Thyroid gland (tissue), 4 donors: Measurements from ENCODE around the gene SDHB. TPM values are rescaled to one million over a fixed set of nuclear protein-coding genes. Genes with fewer than 3 reads are reported as not detected.

Source experiments
- DNase-seq, 2 donors: peaks; one replicate each; pipeline ENCODE4 v3.0.0-alpha.2; 2019
- H3K27ac ChIP-seq, 3 donors: fragments of 200-600 bp; sonication (generic); 1 replicate in 2 of 3; 2 replicates in 1 of 3; pipeline ENCODE4 v1.5.1; 2016 to 2019; ENCODE audit warnings: mild to moderate bottlenecking in 1 of 3, moderate library complexity in 1 of 3
- H3K27me3 ChIP-seq: fragments of 200-600 bp; sonication (generic); one replicate; pipeline ENCODE4 v1.5.1; 2019
- H3K36me3 ChIP-seq, 2 donors: fragments of 200-600 bp; sonication (generic); one replicate each; pipeline ENCODE4 v1.5.1; 2016 to 2019
- H3K4me1 ChIP-seq, 2 donors: fragments of 200-600 bp; sonication (generic); one replicate each; pipeline ENCODE4 v1.5.1; 2017 to 2019
- H3K4me3 ChIP-seq, 3 donors: fragments of 200-600 bp; sonication (generic); replicated peaks in 1 of 3; 1 replicate in 2 of 3; 2 replicates in 1 of 3; pipeline ENCODE4 v1.5.1; 2016; ENCODE audit warnings: mild to moderate bottlenecking in 1 of 3
- H3K9me3 ChIP-seq: fragments of 200-600 bp; sonication (generic); one replicate; pipeline ENCODE4 v1.5.1; 2017
- POLR2A ChIP-seq, 2 donors: fragments of 450-650 bp; IDR thresholded peaks; one replicate each; pipeline ENCODE4 v1.6.1; 2017; ENCODE audit warnings: antibody characterized with exemption in 2 of 2, mild to moderate bottlenecking in 2 of 2, moderate library complexity in 1 of 2
- WGBS, 2 donors: methylation state at CpG; one replicate each; pipeline ENCODE4 v1.1.5; 2017; 5-methylcytosine and 5-hydroxymethylcytosine counted together
- intact Hi-C: fragments of 100-400 bp; cut with DNase I; formaldehyde crosslinking; loops from one replicate; pipeline ENCODE4 v1.15.1; 2023
- total RNA-seq, 4 donors: library from RNA; depleted of rRNA; stranded (reverse); fragments of >200 nt; gene quantifications; one replicate each; pipeline ENCODE4 v1.2.3, GENCODE V29; 2016
- TF ChIP-seq, protein P1 (sequence below), 6 experiments: fragments of 200-600 bp in 3 of 6; fragments of 450-650 bp in 3 of 6; sonication (generic) in 3 of 6; IDR thresholded peaks; one replicate each; pipeline ENCODE4 v1.5.1; 2016 to 2019; ENCODE audit warnings: antibody characterized with exemption in 6 of 6, mild to moderate bottlenecking in 2 of 6, inconsistent platforms in 1 of 6, moderate library complexity in 1 of 6

Gene SDHB
- total RNA-seq, 4 donors from 2014 or later = 112 to 162 (median 136) TPM

DNA sequence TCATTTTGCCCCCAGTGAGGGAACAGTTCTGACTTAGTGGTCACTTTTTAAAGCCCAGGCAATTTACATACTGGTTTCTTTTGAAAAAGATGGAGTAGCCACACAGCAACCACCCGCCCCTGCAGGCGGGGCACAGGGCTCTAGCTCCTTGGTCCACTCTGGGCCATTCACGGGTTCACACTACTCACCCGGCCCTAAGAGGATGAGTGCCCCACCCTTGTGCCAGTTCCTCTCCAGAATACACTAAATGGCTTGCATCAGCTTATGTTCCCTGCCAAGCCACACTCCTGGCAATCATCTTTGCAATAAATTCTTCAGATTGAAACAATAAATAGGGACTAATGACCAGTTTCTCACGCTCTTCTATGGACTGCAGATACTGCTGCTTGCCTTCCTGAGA lies 26.4 kb downstream of the SDHB start:
- no peaks in the 10 kb centered on the region for H3K9me3 ChIP-seq
- H3K36me3 ChIP-seq = peaks cover 33 to 42% of the 10 kb centered on the region in 2 donors
- no peaks in the 10 kb centered on the region for H3K27me3 ChIP-seq
- intact Hi-C loops = no loop called here
- TF ChIP-seq POLR2A (IDR thresholded peaks at IDR 0.05) = no peak
- TF ChIP-seq, protein P1, sequence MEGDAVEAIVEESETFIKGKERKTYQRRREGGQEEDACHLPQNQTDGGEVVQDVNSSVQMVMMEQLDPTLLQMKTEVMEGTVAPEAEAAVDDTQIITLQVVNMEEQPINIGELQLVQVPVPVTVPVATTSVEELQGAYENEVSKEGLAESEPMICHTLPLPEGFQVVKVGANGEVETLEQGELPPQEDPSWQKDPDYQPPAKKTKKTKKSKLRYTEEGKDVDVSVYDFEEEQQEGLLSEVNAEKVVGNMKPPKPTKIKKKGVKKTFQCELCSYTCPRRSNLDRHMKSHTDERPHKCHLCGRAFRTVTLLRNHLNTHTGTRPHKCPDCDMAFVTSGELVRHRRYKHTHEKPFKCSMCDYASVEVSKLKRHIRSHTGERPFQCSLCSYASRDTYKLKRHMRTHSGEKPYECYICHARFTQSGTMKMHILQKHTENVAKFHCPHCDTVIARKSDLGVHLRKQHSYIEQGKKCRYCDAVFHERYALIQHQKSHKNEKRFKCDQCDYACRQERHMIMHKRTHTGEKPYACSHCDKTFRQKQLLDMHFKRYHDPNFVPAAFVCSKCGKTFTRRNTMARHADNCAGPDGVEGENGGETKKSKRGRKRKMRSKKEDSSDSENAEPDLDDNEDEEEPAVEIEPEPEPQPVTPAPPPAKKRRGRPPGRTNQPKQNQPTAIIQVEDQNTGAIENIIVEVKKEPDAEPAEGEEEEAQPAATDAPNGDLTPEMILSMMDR (IDR thresholded peaks at IDR 0.05) = no peak
- no peak overlapping the region for H3K4me3 ChIP-seq
- no peak for DNase-seq
- 82 to 87% methylated on average over 5 of the region's 5 CpGs for WGBS, 2 donors
- peaks cover 7 to 12% of the 10 kb centered on the region in 2 donors for H3K4me1 ChIP-seq
- H3K27ac ChIP-seq = peak overlapping the region in 2 of 3 donors; percentile 15 to 37

DNA sequence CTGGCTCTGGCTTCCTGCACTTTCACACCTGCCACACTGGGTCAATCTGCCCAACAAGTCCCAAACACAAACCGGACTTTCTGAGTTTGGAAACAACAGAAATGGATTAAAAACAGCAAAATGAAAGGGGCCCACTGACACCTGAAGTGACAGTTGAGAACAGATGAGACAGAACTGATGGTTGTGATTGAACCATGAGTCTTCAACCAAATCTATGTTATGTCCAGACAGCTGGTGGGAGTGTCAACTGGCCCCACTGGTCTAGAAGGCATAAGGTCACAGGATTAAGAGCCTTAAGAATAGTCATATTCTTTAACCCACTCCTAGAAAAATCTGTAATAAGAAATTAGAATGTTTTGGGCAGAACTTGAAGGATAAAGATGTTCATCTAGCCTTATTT lies 29.1 kb downstream of the SDHB start:
- Histone ChIP-seq H3K4me3 (no peak overlapping the region), H3K4me1 (peaks cover 7 to 12% of the 10 kb centered on the region in 2 donors), H3K9me3 (no peaks in the 10 kb centered on the region), H3K27me3 (no peaks in the 10 kb centered on the region), H3K36me3 (peaks cover 58 to 59% of the 10 kb centered on the region in 2 donors), H3K27ac (no peak overlapping the region)
- no peak for DNase-seq
- TF ChIP-seq POLR2A (IDR thresholded peaks at IDR 0.05) = no peak
- TF ChIP-seq, protein P1 (IDR thresholded peaks at IDR 0.05) = no peak
- intact Hi-C loops = no loop called here
- 88 to 91% methylated on average over 1 of the region's 1 CpG for WGBS, 2 donors

DNA sequence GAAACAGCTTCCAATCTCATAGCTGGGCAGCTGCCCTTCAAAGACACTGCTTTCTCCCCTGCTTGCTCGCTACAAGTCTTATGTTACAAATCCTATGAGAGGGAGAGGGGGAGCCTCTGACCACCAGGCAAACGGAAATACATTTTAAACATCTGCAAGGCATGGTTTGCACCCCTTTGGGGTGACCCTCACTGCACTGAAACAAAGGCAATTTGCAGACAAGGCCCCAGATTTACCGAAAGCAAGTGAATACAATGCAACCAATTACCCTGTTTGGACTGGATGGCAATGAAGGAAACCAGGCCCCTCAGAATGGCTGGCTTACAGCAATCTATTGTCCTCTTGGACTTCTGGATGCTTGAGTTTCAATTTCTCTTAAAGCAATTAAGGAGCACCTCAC lies 30.3 kb downstream of the SDHB start:
- no peak for TF ChIP-seq POLR2A (IDR thresholded peaks at IDR 0.05)
- TF ChIP-seq, protein P1 (IDR thresholded peaks at IDR 0.05) = no peak
- intact Hi-C loops = no loop called here
- H3K4me3 ChIP-seq = no peak overlapping the region
- no peaks in the 10 kb centered on the region for H3K9me3 ChIP-seq
- H3K27me3 ChIP-seq = no peaks in the 10 kb centered on the region
- peaks cover 64 to 65% of the 10 kb centered on the region in 2 donors for H3K36me3 ChIP-seq
- DNase-seq = no peak
- H3K27ac ChIP-seq = no peak overlapping the region
- 89 to 92% methylated on average over 3 of the region's 3 CpGs for WGBS, 2 donors
- peaks cover 7 to 12% of the 10 kb centered on the region in 2 donors for H3K4me1 ChIP-seq

DNA sequence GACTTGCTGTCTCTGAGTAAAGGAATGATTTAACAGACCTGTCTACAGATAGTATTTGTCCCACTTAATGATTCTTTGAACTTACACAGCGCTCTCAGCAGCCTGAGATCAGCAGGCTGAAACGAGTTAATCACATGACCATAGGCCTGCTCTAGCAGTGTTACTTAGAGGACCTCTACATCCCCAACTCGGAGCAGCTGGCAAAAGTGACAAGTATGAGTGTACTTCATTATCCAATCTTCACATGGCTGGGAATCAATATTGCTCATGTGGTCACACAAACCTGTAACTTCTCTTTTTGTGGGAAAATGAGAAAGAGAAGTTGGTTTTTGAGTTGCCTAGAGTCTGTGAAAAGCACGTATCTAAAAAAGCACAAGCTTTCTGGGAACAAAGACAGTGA lies 30.7 kb downstream of the SDHB start:
- intact Hi-C loops = no loop called here
- Histone ChIP-seq H3K9me3 (no peaks in the 10 kb centered on the region), H3K4me1 (peaks cover 7 to 10% of the 10 kb centered on the region in 2 donors), H3K36me3 (peaks cover 68 to 69% of the 10 kb centered on the region in 2 donors), H3K4me3 (no peak overlapping the region), H3K27me3 (no peaks in the 10 kb centered on the region), H3K27ac (no peak overlapping the region)
- no peak for DNase-seq
- 66 to 68% methylated on average over 4 of the region's 4 CpGs for WGBS, 2 donors
- TF ChIP-seq, protein P1 (IDR thresholded peaks at IDR 0.05) = no peak
- TF ChIP-seq POLR2A (IDR thresholded peaks at IDR 0.05) = no peak

DNA sequence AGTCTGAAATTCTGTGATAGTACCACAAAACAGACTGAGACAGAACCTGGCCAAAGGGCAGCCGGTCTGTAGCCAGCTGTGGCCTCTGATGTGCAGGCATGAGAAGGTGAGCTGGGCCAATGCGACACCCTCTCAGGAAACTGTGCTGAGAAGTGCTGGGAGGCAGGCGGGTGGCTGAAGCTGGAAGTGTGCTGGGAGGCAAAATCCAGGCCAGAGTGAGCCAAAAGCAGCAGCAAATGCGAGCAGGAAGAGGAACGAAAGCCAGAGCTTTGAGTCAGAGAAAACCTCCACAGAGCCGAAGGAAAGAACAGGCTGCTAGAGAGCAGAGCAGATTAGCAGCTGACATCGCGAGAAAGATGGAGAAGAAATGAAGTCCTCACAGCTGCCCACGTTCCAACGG lies 31.9 kb downstream of the SDHB start:
- 87 to 95% methylated on average over 10 of the region's 10 CpGs for WGBS, 2 donors
- Histone ChIP-seq H3K36me3 (peaks cover 60 to 64% of the 10 kb centered on the region in 2 donors), H3K27me3 (no peaks in the 10 kb centered on the region), H3K27ac (no peak overlapping the region), H3K4me1 (no peaks in the 10 kb centered on the region), H3K9me3 (no peaks in the 10 kb centered on the region), H3K4me3 (no peak overlapping the region)
- DNase-seq = no peak
- intact Hi-C loops = no loop called here
- TF ChIP-seq POLR2A (IDR thresholded peaks at IDR 0.05) = no peak
- TF ChIP-seq, protein P1 (IDR thresholded peaks at IDR 0.05) = no peak
